Stimulated activated CD8-positive, alpha-beta memory T cell treated with anti-CD3 and anti-CD28 coated beads, Interleukin-4, amount 100 ng/mL, for 24 hours (primary cell): ENCODE results near the gene ZNF225.
"Not testable (repeated sequence)": the region's sequence is repeated elsewhere in the genome, so short reads cannot be mapped to it uniquely, and the experiment has no call there.

ENCODE experiments used
- DNase-seq: peaks from one replicate; pipeline ENCODE4 v3.0.0-alpha.2; 2020; ENCODE audit warnings: low read depth

ZNF225 gene

DNA sequence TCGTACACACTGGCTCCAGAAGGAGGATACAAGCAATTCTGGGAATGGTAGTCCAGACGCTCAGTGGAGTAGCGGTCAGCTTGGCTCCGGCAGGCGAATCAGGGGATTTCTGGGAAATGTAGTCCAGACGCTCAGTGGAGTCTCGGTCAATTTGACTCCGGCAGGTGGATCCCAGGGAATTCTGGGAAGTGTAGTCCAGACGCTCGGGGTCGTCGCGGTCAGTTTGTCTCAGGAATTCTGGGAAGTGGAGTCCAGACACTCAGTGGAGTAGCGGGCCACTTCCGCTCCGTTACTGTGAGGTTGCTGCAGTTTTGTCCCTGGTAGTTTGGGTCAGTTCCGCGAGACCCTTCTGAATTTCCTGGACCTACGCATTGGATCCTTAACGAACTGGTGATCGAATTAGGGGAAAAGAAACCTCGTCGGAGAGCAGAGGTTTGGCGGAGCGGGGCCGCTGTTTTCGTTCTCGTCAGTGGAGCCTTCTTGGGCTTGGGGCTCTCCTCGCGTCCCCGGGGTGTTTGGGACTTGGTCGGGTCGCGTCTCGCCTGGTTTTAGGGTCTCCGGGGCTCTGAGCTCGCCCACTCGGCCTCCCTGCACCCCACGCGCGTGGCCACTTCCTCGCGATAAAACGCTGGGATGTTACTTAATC, at the start of gene ZNF225:
Gene ZNF225 (plus strand): TSS at position 262 of the 646 bp plus-strand sequence. CDS start 2,429 bp downstream, outside the sequence.
- DNase-seq, result peak; percentile 75

- no peak for DNase-seq
Measured at GRCh38 chr19:44066305-44066704, 46.9 kb upstream of the ZNF225 start.

DNA sequence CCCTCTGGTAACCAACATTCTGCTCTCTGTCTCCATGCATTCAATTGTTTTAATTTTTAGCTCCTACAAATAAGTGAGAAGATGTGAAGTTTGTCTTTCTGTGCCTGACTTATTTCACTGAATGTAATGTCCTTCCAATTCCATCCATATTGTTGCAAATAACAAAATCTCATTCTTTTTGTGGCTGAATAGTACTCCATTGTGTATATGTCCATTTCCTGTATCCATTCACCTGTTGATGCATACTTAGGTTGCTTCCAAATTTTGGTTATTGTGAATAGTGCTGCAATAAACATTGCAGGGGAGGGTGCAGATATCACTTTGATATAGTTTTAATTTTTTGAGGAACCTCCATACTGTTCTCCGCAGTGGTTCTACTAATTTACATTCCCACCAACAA, 43.8 kb upstream of the ZNF225 start:
- no peak for DNase-seq

- DNase-seq, result peak; percentile 70
Measured at GRCh38 chr19:44071824-44072542, 41.2 kb upstream of the ZNF225 start, which contains the start of gene ZNF284. Gene ZNF284, plus strand, starts transcription at chr19:44072159. Its CDS starts 4,231 bp downstream, at chr19:44076390.

DNA sequence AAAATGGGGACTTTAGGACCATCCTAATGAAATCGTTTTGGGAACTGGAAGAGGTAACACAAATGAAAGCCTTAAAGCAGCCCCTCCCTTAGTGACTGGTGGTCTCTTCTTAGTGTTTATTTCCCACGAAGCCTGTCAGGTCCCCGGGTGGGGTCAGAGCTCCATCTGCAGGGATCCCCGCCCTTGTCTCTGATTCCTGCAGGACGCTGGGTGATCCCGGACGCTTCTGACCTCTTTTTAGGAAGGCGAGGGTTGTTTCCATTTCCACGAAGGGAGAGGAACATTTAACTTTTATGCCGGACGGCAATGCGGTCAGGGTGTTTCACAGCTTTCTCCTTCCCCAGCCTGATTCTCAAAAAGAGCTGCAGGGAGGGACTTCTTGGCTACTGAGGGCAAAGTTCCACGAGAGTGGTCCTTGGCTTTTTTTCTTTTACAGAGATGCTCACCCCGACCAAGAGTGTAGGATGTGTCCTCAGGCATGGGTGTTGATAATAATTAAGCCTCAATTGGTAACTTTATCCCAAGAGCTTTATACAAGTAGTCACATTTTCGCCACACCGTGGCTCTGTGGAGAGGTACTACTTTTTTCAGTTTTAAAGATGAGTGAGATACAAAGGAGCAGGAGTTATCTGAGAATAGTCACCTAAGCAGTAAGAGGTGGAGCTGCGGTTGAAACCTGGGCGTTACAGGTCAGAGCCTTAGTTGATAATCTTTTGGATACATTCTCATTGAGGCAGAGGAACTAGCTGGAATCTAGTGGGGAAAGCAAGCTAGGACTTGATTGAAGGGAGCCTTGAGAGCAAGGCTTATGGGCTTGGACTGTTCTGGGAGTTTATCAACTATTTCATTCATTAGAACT, 40.4 kb upstream of the ZNF225 start:
- no peak for DNase-seq

GRCh38 chr19:44076325-44076724, 36.9 kb upstream of the ZNF225 start:
- DNase-seq, result no peak

GRCh38 chr19:44092108-44092507, 21.1 kb upstream of the ZNF225 start:
- DNase-seq, result no peak

GRCh38 chr19:44093931-44094765, 19.1 kb upstream of the ZNF225 start, which contains the start of gene ZNF224:
Gene ZNF224, plus strand, starts transcription at chr19:44094361. Its CDS starts 3,513 bp downstream, at chr19:44097874.
- peak; percentile 79 for DNase-seq

- DNase-seq, result no peak
Measured at GRCh38 chr19:44107751-44108150, 5.4 kb upstream of the ZNF225 start.

DNA sequence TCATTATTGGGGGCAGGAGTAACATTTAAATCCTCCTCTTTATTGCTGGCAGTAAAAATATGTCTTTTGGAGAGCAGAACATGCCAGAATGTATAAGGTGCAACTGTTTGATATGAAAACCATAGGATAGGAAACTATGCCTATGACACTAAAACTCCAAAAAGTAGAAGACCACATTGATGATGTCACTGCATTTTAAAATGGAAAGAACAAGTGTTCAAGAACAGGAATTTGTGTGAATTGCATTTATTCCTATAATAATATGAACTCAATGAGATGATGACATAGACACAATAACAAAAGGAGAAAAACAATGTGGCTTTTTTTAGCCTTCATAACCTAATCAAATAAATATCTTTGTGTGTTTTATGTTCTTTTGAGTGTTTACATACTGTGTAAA, 3.7 kb upstream of the ZNF225 start:
- DNase-seq, result no peak

- no peak for DNase-seq
Measured at GRCh38 chr19:44111910-44112463, 1.2 kb upstream of the ZNF225 start.

DNA sequence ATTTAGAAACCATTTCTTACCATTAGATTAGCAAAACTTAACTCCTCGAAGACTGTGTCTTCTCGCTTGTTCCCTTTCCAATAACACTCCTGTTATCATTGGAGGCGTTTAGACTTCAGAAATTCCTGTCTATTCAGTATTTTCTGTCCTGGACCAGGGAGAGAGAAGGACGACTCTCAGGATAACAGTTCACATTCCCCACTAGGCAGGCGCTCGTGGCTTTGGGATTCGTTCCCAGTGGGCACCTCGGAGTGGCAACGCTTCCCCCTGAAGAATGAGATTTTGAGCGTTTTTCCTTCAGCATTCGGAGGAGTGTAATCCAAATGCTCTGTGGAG, 429 bp upstream of the ZNF225 start:
- DNase-seq, result no peak

- no peak for DNase-seq
Measured at GRCh38 chr19:44113784-44114390, 688 bp downstream of the ZNF225 start.

DNA sequence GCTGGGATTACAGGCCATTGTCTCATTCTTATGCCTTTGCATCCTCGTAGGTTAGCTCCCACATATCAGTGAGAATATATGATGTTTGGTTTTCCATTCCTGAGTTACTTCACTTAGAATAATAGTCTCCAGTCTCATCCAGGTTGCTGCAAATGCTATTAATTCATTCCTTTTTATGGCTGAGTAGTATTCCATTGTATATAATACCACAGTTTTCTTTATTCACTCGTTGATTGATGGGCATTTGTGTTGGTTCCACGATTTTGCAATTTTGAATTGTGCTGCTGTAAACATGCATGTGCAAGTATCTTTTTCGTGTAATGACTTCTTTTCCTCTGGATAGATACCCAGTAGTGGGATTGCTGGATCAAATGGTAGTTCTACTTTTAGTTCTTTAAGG, 8.0 kb downstream of the ZNF225 start:
- not testable (repeated sequence) for DNase-seq

GRCh38 chr19:44131955-44132354, 18.8 kb downstream of the ZNF225 start:
- DNase-seq, result no peak

GRCh38 chr19:44141191-44142058, 28.2 kb downstream of the ZNF225 start, which contains the start of gene ZNF234:
Gene ZNF234, plus strand, starts transcription at chr19:44141554. Its CDS starts 3,079 bp downstream, at chr19:44144633.
- DNase-seq, result peak; percentile 55

DNA sequence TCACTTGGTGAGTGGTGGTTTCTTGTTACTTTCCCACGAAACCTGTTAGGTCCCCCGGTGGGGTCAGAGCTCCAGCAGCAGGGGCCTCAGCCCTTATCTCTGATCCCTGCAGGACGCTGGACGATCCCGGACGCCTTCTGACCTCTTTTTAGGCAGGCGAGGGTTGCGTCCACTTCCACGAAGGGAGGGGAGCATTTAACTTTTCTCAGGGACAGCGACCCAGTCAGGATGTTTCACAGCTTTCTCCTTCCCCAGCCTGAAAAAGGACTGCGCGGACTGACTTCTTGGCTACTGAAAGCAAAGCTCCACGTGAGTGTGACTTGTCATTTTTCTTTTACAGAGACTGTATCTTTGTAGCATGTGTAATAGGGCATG, 28.8 kb downstream of the ZNF225 start:
- DNase-seq, result no peak

- DNase-seq, result no peak
Measured at GRCh38 chr19:44149776-44150175, 36.6 kb downstream of the ZNF225 start.

- DNase-seq, result no peak
Measured at GRCh38 chr19:44151491-44151890, 38.3 kb downstream of the ZNF225 start.

GRCh38 chr19:44156475-44156874, 43.3 kb downstream of the ZNF225 start:
- DNase-seq, result no peak
